Activated CD8-positive, alpha-beta T cell treated with anti-CD3 and anti-CD28 coated beads for 36 hours (primary cell): ENCODE measurements around the gene NFASC. TPM values are rescaled to one million over a fixed set of nuclear protein-coding genes. Genes with fewer than 3 reads are reported as not detected.

Experiments used
- ATAC-seq: fragments of 200-7000 bp; cut with Tn5 transposase; one replicate; pipeline ENCODE4 v1.10.0; 2021; ENCODE audit warnings: mild to moderate bottlenecking, moderate library complexity
- CTCF ChIA-PET: fragments of 350-600 bp; sonication (Branson Sonifier 250); formaldehyde crosslinking; loops from one replicate; lab custom pipeline; 2021; ENCODE audit warnings: antibody characterized with exemption; lab: Charles Lee
- POLR2A ChIA-PET: fragments of 350-600 bp; sonication (Branson Sonifier 250); formaldehyde crosslinking; loops from one replicate; lab custom pipeline; 2021; ENCODE audit warnings: antibody characterized with exemption; lab: Charles Lee
- DNase-seq: peaks from one replicate; pipeline ENCODE4 v3.0.0-alpha.2; 2020
- H3K27ac Mint-ChIP-seq: one replicate; pipeline ENCODE4 v1.8.0; 2021; ENCODE audit warnings: mild to moderate bottlenecking, mixed read lengths
- H3K27me3 Mint-ChIP-seq: one replicate; pipeline ENCODE4 v1.8.0; 2021; ENCODE audit warnings: mixed read lengths
- H3K36me3 Mint-ChIP-seq: one replicate; pipeline ENCODE4 v1.8.0; 2021; ENCODE audit warnings: low read depth, mixed read lengths
- H3K4me1 Mint-ChIP-seq: one replicate; pipeline ENCODE4 v1.8.0; 2021; ENCODE audit warnings: low read depth, mixed read lengths
- H3K4me3 Mint-ChIP-seq: one replicate; pipeline ENCODE4 v1.8.0; 2021; ENCODE audit warnings: mild to moderate bottlenecking, moderate library complexity, mixed read lengths
- H3K9me3 Mint-ChIP-seq: one replicate; pipeline ENCODE4 v1.8.0; 2021; ENCODE audit warnings: mixed read lengths
- intact Hi-C: fragments of 100-400 bp; cut with micrococcal nuclease; formaldehyde crosslinking; loops from one replicate; pipeline ENCODE4 v1.10.0; 2022
- total RNA-seq, 2 experiments: library from RNA; stranded (reverse); gene quantifications; one replicate each; pipeline ENCODE4 v1.2.3, GENCODE V29; 2021
- TF ChIP-seq, protein P1 (sequence below): fragments of 200-600 bp; IDR thresholded peaks from one replicate; pipeline ENCODE4 v1.8.0; 2022; ENCODE audit warnings: antibody characterized with exemption, mild to moderate bottlenecking

The NFASC gene
- total RNA-seq, 2 experiments from 2014 or later: not detected

DNA sequence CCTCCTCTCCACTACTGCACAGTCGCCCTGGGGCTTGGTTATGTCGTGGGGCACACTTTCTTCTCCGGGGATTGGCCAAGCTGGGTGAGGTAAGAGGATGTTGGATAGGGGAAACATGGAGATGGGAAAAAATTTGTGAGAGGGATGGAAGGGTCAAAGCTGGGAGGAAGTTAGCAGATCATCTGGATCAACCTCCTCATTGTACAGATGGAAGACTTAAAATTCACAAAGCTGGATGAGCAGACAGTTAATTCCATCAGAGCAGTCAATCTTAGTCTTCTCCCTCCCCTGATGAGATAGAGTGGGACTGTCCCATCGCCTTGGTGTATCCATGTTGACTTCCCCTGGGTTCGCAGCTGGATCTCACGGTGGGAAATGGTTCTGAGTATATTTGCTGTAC is 102.8 kb downstream of the NFASC start:
- TF ChIP-seq, protein P1, sequence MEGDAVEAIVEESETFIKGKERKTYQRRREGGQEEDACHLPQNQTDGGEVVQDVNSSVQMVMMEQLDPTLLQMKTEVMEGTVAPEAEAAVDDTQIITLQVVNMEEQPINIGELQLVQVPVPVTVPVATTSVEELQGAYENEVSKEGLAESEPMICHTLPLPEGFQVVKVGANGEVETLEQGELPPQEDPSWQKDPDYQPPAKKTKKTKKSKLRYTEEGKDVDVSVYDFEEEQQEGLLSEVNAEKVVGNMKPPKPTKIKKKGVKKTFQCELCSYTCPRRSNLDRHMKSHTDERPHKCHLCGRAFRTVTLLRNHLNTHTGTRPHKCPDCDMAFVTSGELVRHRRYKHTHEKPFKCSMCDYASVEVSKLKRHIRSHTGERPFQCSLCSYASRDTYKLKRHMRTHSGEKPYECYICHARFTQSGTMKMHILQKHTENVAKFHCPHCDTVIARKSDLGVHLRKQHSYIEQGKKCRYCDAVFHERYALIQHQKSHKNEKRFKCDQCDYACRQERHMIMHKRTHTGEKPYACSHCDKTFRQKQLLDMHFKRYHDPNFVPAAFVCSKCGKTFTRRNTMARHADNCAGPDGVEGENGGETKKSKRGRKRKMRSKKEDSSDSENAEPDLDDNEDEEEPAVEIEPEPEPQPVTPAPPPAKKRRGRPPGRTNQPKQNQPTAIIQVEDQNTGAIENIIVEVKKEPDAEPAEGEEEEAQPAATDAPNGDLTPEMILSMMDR: no peak
- H3K4me1 Mint-ChIP-seq: peaks cover 1% of the 10 kb centered on the region
- no peak overlapping the region for H3K4me3 Mint-ChIP-seq
- H3K27ac Mint-ChIP-seq: no peak overlapping the region
- H3K36me3 Mint-ChIP-seq: no peaks in the 10 kb centered on the region
- intact Hi-C loops: no loop called here
- ChIA-PET POLR2A (no interaction called here), CTCF (interaction anchor here (0.8 to 6.7 kb wide), 4 partner anchors 16 to 281 kb away, joined by 3 to 71 read pairs (median 12); no protein-coding TSS in a partner anchor)
- ATAC-seq (no peak), DNase-seq (no peak)
- H3K27me3 Mint-ChIP-seq: peaks cover 8% of the 10 kb centered on the region
- H3K9me3 Mint-ChIP-seq: no peaks in the 10 kb centered on the region

DNA sequence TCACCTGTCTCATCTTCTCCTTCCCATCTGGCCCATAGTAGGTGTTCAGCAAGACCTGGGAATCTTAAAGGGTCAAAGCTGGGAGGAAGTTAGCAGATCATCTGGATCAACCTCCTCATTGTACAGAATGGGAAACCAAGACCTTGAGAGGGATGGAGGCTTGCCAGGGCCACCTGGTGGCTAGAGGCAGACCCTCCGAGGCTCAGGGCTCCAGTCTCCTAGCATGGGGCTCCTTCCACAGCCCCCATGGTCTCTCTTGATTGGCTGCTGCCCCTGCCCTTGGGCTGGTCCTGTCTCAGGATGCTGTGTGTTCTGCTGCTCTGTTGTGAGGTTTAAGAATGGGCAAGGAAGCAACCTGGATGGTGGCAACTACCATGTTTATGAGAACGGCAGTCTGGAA is 103.7 kb downstream of the NFASC start:
- Mint-ChIP-seq H3K27ac (no peak overlapping the region), H3K4me3 (no peak overlapping the region), H3K9me3 (no peaks in the 10 kb centered on the region), H3K36me3 (no peaks in the 10 kb centered on the region), H3K27me3 (peaks cover 10% of the 10 kb centered on the region), H3K4me1 (peaks cover 1% of the 10 kb centered on the region)
- TF ChIP-seq, protein P1: no peak
- DNase-seq (no peak), ATAC-seq (no peak)
- ChIA-PET POLR2A (no interaction called here), CTCF (interaction anchor here (0.5 to 6.7 kb wide), 3 partner anchors 88 to 280 kb away, joined by 3 to 71 read pairs (median 14); no protein-coding TSS in a partner anchor)
- intact Hi-C loops: no loop called here

DNA sequence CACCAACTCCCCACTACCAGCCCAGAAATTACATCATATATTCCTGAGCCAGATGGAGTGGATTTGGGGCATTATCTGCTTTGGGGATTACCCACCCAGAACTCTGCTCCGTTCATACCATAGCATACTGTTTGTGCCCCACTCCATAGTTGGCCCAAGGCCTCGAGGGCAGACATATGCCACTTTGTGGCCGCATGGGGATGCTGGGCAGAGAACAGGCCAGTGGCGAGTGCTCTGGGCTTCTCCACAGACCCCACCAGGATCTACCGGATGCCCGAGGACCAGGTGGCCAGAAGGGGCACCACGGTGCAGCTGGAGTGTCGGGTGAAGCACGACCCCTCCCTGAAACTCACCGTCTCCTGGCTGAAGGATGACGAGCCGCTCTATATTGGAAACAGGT is 104.4 kb downstream of the NFASC start:
- Mint-ChIP-seq H3K4me1 (peaks cover 1% of the 10 kb centered on the region), H3K27me3 (peaks cover 10% of the 10 kb centered on the region), H3K4me3 (no peak overlapping the region), H3K27ac (no peak overlapping the region), H3K9me3 (no peaks in the 10 kb centered on the region), H3K36me3 (no peaks in the 10 kb centered on the region)
- ChIA-PET CTCF (interaction anchor here (0.7 to 6.7 kb wide), 13 partner anchors 8 to 290 kb away, joined by 3 to 71 read pairs (median 4); no protein-coding TSS in a partner anchor), POLR2A (interaction anchor here (1.6 kb wide), 1 partner anchor 87 kb away, joined by 4 read pairs; no protein-coding TSS in a partner anchor)
- no peak for ATAC-seq
- no peak for DNase-seq
- intact Hi-C loops: loop anchor here (5.0 kb wide), 1 partner anchor 282 kb away; no protein-coding TSS in a partner anchor
- TF ChIP-seq, protein P1: no peak

DNA sequence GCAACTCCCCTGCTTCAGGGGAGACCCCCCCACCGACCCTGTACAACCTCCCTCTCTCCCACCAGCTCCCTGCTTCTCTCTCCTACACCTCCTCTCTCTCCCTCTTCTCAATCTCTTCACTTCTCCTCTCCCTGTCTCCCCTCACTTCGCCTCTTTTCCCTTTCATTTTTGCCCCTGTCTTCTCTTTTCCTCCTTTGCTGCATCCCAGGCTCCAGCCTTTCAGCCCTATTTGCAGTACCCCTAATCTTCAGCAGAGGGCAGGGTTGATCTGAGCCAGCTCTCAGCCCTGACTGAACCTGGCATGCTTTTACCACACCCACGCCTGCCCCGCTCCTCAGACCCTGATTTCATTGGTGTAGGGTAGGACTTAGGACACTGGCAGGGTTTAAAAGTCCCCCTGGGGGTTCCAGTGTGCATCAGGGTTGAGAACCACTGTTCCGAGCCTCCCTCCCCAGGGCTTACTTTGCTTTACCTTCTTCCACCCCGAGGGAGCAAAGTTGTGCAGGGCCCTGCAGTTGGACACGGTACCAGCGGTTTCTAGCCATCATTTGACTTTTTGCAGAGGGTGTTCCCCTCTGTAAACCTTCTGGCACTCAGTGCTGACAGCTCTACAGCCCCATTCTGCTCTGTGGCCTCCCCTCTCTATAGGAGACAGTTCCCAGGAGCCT is 105.0 kb downstream of the NFASC start:
- H3K27me3 Mint-ChIP-seq: peaks cover 10% of the 10 kb centered on the region
- H3K9me3 Mint-ChIP-seq: no peaks in the 10 kb centered on the region
- ChIA-PET CTCF (interaction anchor here (0.7 to 6.7 kb wide), 17 partner anchors 9 to 290 kb away, joined by 3 to 71 read pairs (median 4); partner anchors contain the start of gene RBBP5), POLR2A (interaction anchor here (0.6 to 1.6 kb wide), 2 partner anchors 80 to 86 kb away, joined by 3 to 4 read pairs; no protein-coding TSS in a partner anchor)
- ATAC-seq (peak; percentile 88), DNase-seq (peak; percentile 67)
- intact Hi-C loops: loop anchor here (5.0 kb wide), 1 partner anchor 282 kb away; no protein-coding TSS in a partner anchor
- no peak overlapping the region for H3K4me3 Mint-ChIP-seq
- no peaks in the 10 kb centered on the region for H3K36me3 Mint-ChIP-seq
- TF ChIP-seq, protein P1: peak; percentile 83
- no peak overlapping the region for H3K27ac Mint-ChIP-seq
- H3K4me1 Mint-ChIP-seq: peaks cover 1% of the 10 kb centered on the region

DNA sequence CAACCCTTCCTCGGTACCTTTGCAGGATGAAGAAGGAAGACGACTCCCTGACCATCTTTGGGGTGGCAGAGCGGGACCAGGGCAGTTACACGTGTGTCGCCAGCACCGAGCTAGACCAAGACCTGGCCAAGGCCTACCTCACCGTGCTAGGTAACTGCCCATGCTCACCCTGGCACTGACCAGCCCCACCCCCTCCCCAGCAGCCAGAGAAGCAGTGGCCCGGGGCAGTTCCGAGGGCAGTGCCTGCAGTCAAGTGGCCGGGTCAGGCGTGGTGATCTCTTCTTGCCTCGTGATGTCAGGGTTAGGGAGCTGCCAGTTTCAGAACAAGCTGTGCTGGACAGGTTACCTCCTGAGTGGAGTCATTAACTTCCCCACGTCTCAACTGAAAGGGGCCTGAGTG is 106.0 kb downstream of the NFASC start:
- CTCF ChIA-PET: interaction anchor here (0.7 to 6.7 kb wide), 11 partner anchors 9 to 297 kb away, joined by 3 to 71 read pairs (median 6); partner anchors contain the start of gene RBBP5
- POLR2A ChIA-PET: no interaction called here
- H3K27ac Mint-ChIP-seq: no peak overlapping the region

More for the DNA sequence above, 106.0 kb downstream of the NFASC start:
- H3K4me3 Mint-ChIP-seq: no peak overlapping the region
- ATAC-seq (no peak), DNase-seq (no peak)
- intact Hi-C loops: loop anchor here (5.0 kb wide), 1 partner anchor 281 kb away; no protein-coding TSS in a partner anchor
- no peaks in the 10 kb centered on the region for H3K36me3 Mint-ChIP-seq
- peaks cover 8% of the 10 kb centered on the region for H3K27me3 Mint-ChIP-seq
- no peaks in the 10 kb centered on the region for H3K9me3 Mint-ChIP-seq
- TF ChIP-seq, protein P1: no peak
- H3K4me1 Mint-ChIP-seq: peaks cover 1% of the 10 kb centered on the region
